Liver (tissue), 9 donors: ENCODE measurements around the gene RPS6KA4. TPM values are rescaled to one million over a fixed set of nuclear protein-coding genes. Genes with fewer than 3 reads are reported as not detected.

ENCODE experiments used
- DNase-seq: peaks from one replicate; pipeline ENCODE4 v3.0.0-alpha.2; 2017; ENCODE audit warnings: low spot score
- H3K27ac ChIP-seq, 2 donors: one replicate each; pipeline ENCODE4 v1.7.0; 2013; ENCODE audit warnings: inconsistent platforms in 2 of 2, low read length in 2 of 2, control low read depth in 1 of 2, low read depth in 1 of 2, mild to moderate bottlenecking in 1 of 2
- H3K27me3 ChIP-seq, 4 donors: one replicate each; pipeline versions ENCODE4 v1.6.1 to v1.7.0; 2013; ENCODE audit warnings: low read length in 3 of 4, inconsistent platforms in 1 of 4, mild to moderate bottlenecking in 1 of 4, moderate library complexity in 1 of 4; ENCODE audit not compliant: control insufficient read depth in 4 of 4, insufficient read depth in 4 of 4
- H3K36me3 ChIP-seq, 4 donors: one replicate each; pipeline versions ENCODE4 v1.6.1 to v1.7.0; 2013; ENCODE audit warnings: low read length in 3 of 4, mild to moderate bottlenecking in 3 of 4, low read depth in 1 of 4, moderate library complexity in 1 of 4; ENCODE audit not compliant: control insufficient read depth in 4 of 4, insufficient read depth in 3 of 4
- H3K4me1 ChIP-seq, 4 donors: one replicate each; pipeline versions ENCODE4 v1.6.1 to v1.7.0; 2013; ENCODE audit warnings: low read length in 3 of 4, mild to moderate bottlenecking in 3 of 4, moderate library complexity in 1 of 4; ENCODE audit not compliant: control insufficient read depth in 4 of 4, insufficient read depth in 4 of 4
- H3K4me3 ChIP-seq, 3 donors: one replicate each; pipeline versions ENCODE4 v1.6.1 to v1.7.0; 2013; ENCODE audit warnings: low read length in 3 of 3, control low read depth in 1 of 3, low read depth in 1 of 3, mild to moderate bottlenecking in 1 of 3
- H3K9ac ChIP-seq, 2 donors: one replicate each; pipeline ENCODE4 v1.7.0; 2013; ENCODE audit warnings: low read length in 2 of 2, mild to moderate bottlenecking in 2 of 2, moderate library complexity in 2 of 2, control low read depth in 1 of 2, low read depth in 1 of 2
- H3K9me3 ChIP-seq, 4 donors: one replicate each; pipeline versions ENCODE4 v1.6.1 to v1.7.0; 2013; ENCODE audit warnings: low read length in 3 of 4; ENCODE audit not compliant: control insufficient read depth in 4 of 4
- EGR1 ChIP-seq, 2 donors: IDR thresholded peaks; 2 replicates each; pipeline ENCODE4 v1.6.1; 2016 to 2018; ENCODE audit warnings: antibody characterized with exemption in 2 of 2, low read depth in 2 of 2
- GABPA ChIP-seq, 2 donors: IDR thresholded peaks in 1 of 2; conservative IDR thresholded peaks in 1 of 2; 2 replicates each; pipeline ENCODE4 v1.6.1; 2016; ENCODE audit warnings: antibody characterized with exemption in 2 of 2, mild to moderate bottlenecking in 1 of 2, moderate library complexity in 1 of 2
- HNF4A ChIP-seq, 2 donors: conservative IDR thresholded peaks; 2 replicates each; pipeline ENCODE4 v1.6.1; 2016; ENCODE audit warnings: antibody characterized with exemption in 2 of 2, mild to moderate bottlenecking in 2 of 2
- JUND ChIP-seq, 2 donors: IDR thresholded peaks; 2 replicates each; pipeline ENCODE4 v1.6.1; 2016; ENCODE audit warnings: antibody characterized with exemption in 2 of 2
- MAX ChIP-seq: IDR thresholded peaks from 2 replicates; pipeline ENCODE4 v1.6.1; 2016; ENCODE audit warnings: antibody characterized with exemption
- RAD21 ChIP-seq, 2 donors: IDR thresholded peaks; 2 replicates each; pipeline ENCODE4 v1.6.1; 2016; ENCODE audit warnings: antibody characterized with exemption in 2 of 2, mild to moderate bottlenecking in 2 of 2
- RXRA ChIP-seq, 2 donors: IDR thresholded peaks; 2 replicates each; pipeline ENCODE4 v1.6.1; 2017 to 2018; ENCODE audit warnings: antibody characterized with exemption in 2 of 2, mild to moderate bottlenecking in 1 of 2
- SP1 ChIP-seq: IDR thresholded peaks from 2 replicates; pipeline ENCODE4 v1.6.1; 2018; ENCODE audit warnings: antibody characterized with exemption, mild to moderate bottlenecking
- TAF1 ChIP-seq: conservative IDR thresholded peaks from 2 replicates; pipeline ENCODE4 v1.6.1; 2016; ENCODE audit warnings: antibody characterized with exemption, mild to moderate bottlenecking
- YY1 ChIP-seq: IDR thresholded peaks from 2 replicates; pipeline ENCODE4 v1.6.1; 2016; ENCODE audit warnings: antibody characterized with exemption, mild to moderate bottlenecking
- WGBS: extraction: QIAGEN DNeasy Blood & Tissue Kit; methylation state at CpG from one replicate; pipeline ENCODE4 v1.1.7; 2013; 5-methylcytosine and 5-hydroxymethylcytosine counted together
- polyA plus RNA-seq, 2 donors: library from polyadenylated mRNA; stranded (reverse) in 1 of 2; unstranded in 1 of 2; fragments of 200-250 nt in 1 of 2; fragments of >200 nt in 1 of 2; fragmentation: Nextera tagmentation in 1 of 2; extraction: Ambion mirVana in 1 of 2; gene quantifications; one replicate each; pipeline versions ENCODE4 v1.2.1 to v1.2.3, GENCODE V29; 2013 to 2015
- total RNA-seq, 2 donors: library from RNA; depleted of rRNA; stranded (reverse); fragments of >200 nt; gene quantifications; one replicate each; pipeline ENCODE4 v1.2.3, GENCODE V29; 2014
- TF ChIP-seq, protein P1 (sequence below): IDR thresholded peaks from 2 replicates; pipeline ENCODE4 v1.6.1; 2016; ENCODE audit warnings: antibody characterized with exemption, mild to moderate bottlenecking
- TF ChIP-seq, protein P2 (sequence below): fragments of 150-350 bp; IDR thresholded peaks from 2 replicates; pipeline ENCODE4 v1.5.1; 2017; ENCODE audit warnings: improper control_type of control experiment, low read depth, low read length; ENCODE audit not compliant: missing input control
- TF ChIP-seq, protein P3 (sequence below): IDR thresholded peaks from 2 replicates; pipeline ENCODE4 v1.6.1; 2016; ENCODE audit warnings: antibody characterized with exemption
- TF ChIP-seq, protein P4 (sequence below): IDR thresholded peaks from 2 replicates; pipeline ENCODE4 v1.6.1; 2016; ENCODE audit warnings: antibody characterized with exemption
- donor health status: healthy.
- donor health status: healthy.
- donor health status: healthy.
- donor health status: healthy.
- donor health status: healthy.

Gene RPS6KA4
- total and polyA plus RNA-seq, 4 donors = 2.0 to 13.5 (median 10.0) TPM

GRCh38 chr11:64415286-64415685, 56.3 kb downstream of the RPS6KA4 start:
- H3K27me3 ChIP-seq = peaks cover 0 to 2% (median 0%) of the 10 kb centered on the region in 4 donors
- H3K9ac ChIP-seq = no peak overlapping the region
- no peak overlapping the region for H3K27ac ChIP-seq
- no peaks in the 10 kb centered on the region for H3K4me1 ChIP-seq
- WGBS = 60% methylated on average over 10 of the region's 10 CpGs
- no peaks in the 10 kb centered on the region for H3K36me3 ChIP-seq
- no peak for DNase-seq
- no peak overlapping the region for H3K4me3 ChIP-seq
- H3K9me3 ChIP-seq = no peaks in the 10 kb centered on the region
- TF ChIP-seq RXRA (IDR thresholded peaks at IDR 0.05) (no peak), TAF1 (no peak), RAD21 (IDR thresholded peaks at IDR 0.05) (no peak), HNF4A (conservative IDR thresholded peaks at IDR 0.05) (no peak), GABPA (IDR thresholded peaks at IDR 0.05 in 1 of 2, conservative IDR thresholded peaks at IDR 0.05 in 1 of 2) (no peak), JUND (IDR thresholded peaks at IDR 0.05) (no peak), SP1 (no peak), MAX (no peak), YY1 (no peak), EGR1 (IDR thresholded peaks at IDR 0.05; ENCODE audit: low read depth in 2 of 2) (no peak)
- TF ChIP-seq, protein P1, sequence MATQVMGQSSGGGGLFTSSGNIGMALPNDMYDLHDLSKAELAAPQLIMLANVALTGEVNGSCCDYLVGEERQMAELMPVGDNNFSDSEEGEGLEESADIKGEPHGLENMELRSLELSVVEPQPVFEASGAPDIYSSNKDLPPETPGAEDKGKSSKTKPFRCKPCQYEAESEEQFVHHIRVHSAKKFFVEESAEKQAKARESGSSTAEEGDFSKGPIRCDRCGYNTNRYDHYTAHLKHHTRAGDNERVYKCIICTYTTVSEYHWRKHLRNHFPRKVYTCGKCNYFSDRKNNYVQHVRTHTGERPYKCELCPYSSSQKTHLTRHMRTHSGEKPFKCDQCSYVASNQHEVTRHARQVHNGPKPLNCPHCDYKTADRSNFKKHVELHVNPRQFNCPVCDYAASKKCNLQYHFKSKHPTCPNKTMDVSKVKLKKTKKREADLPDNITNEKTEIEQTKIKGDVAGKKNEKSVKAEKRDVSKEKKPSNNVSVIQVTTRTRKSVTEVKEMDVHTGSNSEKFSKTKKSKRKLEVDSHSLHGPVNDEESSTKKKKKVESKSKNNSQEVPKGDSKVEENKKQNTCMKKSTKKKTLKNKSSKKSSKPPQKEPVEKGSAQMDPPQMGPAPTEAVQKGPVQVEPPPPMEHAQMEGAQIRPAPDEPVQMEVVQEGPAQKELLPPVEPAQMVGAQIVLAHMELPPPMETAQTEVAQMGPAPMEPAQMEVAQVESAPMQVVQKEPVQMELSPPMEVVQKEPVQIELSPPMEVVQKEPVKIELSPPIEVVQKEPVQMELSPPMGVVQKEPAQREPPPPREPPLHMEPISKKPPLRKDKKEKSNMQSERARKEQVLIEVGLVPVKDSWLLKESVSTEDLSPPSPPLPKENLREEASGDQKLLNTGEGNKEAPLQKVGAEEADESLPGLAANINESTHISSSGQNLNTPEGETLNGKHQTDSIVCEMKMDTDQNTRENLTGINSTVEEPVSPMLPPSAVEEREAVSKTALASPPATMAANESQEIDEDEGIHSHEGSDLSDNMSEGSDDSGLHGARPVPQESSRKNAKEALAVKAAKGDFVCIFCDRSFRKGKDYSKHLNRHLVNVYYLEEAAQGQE = no peak
- TF ChIP-seq, protein P2, sequence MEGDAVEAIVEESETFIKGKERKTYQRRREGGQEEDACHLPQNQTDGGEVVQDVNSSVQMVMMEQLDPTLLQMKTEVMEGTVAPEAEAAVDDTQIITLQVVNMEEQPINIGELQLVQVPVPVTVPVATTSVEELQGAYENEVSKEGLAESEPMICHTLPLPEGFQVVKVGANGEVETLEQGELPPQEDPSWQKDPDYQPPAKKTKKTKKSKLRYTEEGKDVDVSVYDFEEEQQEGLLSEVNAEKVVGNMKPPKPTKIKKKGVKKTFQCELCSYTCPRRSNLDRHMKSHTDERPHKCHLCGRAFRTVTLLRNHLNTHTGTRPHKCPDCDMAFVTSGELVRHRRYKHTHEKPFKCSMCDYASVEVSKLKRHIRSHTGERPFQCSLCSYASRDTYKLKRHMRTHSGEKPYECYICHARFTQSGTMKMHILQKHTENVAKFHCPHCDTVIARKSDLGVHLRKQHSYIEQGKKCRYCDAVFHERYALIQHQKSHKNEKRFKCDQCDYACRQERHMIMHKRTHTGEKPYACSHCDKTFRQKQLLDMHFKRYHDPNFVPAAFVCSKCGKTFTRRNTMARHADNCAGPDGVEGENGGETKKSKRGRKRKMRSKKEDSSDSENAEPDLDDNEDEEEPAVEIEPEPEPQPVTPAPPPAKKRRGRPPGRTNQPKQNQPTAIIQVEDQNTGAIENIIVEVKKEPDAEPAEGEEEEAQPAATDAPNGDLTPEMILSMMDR = no peak
- TF ChIP-seq, protein P3, sequence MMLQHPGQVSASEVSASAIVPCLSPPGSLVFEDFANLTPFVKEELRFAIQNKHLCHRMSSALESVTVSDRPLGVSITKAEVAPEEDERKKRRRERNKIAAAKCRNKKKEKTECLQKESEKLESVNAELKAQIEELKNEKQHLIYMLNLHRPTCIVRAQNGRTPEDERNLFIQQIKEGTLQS = no peak
- TF ChIP-seq, protein P4, sequence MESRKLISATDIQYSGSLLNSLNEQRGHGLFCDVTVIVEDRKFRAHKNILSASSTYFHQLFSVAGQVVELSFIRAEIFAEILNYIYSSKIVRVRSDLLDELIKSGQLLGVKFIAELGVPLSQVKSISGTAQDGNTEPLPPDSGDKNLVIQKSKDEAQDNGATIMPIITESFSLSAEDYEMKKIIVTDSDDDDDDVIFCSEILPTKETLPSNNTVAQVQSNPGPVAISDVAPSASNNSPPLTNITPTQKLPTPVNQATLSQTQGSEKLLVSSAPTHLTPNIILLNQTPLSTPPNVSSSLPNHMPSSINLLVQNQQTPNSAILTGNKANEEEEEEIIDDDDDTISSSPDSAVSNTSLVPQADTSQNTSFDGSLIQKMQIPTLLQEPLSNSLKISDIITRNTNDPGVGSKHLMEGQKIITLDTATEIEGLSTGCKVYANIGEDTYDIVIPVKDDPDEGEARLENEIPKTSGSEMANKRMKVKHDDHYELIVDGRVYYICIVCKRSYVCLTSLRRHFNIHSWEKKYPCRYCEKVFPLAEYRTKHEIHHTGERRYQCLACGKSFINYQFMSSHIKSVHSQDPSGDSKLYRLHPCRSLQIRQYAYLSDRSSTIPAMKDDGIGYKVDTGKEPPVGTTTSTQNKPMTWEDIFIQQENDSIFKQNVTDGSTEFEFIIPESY = no peak
